ENCODE results near the gene AK8.

AK8 gene

DNA sequence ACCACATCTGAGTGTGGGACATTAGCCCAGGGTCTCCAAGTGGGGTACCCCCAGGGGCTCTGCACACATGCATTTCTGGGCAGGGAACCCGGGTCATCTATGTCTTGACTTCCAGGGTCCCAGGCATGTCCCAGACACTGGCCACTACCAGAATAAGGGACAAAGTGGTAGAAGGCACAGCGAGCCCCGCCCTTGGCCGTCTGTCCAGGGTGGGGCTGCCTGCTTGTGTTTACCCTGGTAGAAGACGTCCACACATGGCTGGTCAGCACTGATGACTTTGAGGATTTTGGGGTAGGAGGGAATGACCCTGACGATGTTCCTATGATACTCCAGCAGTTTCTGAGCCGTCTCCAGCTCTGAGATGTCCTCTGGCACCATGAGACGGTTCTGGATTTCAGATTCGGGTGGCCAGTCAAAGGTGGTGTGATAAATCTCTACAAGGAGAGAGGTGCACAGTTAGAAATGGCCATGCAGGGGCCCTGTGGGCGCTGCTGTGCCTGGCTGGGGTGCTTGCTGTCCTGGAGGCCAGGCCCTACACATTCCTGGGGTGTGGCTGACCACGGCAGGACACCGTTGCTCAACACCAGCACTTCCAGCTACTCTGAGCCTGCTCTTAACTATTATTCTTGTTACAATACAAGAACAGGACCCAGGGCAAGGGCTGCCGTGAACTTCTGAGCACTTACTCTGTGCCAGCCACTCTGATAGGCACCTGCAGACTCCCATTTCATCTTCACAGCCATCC lies 51.3 kb downstream of the AK8 start:
- no peak for DNase-seq (ENCODE audit: low read depth in 3 of 3, low spot score in 1 of 3)

DNA sequence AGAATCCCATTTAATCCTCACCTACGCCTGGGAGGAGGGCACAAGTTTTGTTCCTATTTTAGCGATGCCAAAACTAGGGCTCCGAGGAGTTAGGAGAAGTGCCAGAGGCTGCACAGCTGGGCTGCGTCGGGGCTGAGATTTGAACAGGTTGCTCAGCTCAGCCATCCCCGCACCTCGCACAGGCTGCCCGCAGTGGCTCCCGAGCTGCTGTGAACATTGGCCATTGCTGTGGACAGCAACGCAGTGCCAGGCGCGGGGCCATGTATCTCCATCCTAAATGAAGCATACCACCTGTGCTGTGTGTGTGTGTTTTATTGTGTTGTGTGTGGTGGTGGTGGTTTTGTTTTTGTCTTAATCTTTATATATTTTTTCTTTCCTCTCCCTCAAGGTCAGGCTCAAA lies 52.0 kb downstream of the AK8 start:
- DNase-seq (ENCODE audit: low read depth in 3 of 3, low spot score in 1 of 3), result no peak

DNA sequence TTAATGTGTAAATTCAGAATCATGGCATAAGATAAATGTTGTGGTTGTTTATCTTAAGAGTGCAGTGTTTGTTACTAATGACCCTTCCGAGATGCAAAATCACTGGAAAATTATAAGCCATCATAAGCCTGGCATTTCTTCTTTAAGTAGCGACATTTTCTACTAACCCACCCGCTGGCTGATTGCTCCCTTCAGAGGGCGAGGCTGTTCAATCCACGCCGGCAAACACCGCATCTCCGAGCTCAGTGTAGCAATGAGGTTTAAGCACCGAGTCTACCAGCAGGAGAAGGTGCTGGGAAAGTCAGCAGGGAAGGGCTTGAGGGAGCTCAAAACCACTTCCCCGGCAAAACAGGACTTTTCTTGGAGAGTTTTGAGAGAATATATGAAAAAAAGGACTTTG lies 52.7 kb downstream of the AK8 start:
- no peak for DNase-seq (ENCODE audit: low read depth in 3 of 3, low spot score in 1 of 3)

DNA sequence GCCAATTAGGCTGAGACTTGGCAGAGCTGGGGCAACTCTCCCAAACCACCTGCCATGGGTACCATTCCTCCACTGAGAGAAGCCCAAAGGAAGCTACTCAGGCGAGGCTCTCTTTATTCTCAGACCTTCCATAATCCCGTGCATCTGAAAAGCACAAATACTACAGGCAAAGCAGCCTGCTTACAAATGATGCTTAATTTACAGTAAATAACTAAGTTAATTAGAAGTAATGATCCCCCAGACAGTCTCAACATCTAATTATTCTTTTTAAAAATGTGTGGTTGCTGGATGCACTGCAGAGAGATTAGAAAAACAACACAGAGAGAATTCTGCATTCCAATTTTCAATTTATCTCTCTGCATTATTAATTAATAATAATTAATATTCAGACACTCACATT lies 53.1 kb downstream of the AK8 start:
- DNase-seq (ENCODE audit: low read depth in 3 of 3, low spot score in 1 of 3), result no peak

DNA sequence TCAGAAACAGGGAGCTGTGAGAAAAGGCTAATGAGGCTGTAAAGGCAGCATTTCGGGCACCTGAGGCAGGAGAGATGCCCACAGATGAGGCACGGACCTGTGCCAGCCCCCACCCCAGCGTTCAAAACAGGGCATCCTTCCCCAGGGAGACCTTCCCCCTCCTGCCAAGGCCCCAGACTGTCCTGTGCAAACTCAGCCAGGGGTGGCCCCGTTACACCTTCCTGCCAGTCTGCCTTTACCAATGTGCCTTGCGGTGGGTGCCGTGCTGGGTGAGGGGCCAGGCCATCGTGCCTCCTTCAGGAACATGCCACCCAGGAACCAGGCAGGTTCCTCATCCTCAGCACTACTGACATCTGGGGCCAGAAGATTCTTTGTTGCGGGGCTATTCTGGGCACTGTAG lies 53.9 kb downstream of the AK8 start:
- DNase-seq (ENCODE audit: low read depth in 3 of 3, low spot score in 1 of 3), result no peak

DNA sequence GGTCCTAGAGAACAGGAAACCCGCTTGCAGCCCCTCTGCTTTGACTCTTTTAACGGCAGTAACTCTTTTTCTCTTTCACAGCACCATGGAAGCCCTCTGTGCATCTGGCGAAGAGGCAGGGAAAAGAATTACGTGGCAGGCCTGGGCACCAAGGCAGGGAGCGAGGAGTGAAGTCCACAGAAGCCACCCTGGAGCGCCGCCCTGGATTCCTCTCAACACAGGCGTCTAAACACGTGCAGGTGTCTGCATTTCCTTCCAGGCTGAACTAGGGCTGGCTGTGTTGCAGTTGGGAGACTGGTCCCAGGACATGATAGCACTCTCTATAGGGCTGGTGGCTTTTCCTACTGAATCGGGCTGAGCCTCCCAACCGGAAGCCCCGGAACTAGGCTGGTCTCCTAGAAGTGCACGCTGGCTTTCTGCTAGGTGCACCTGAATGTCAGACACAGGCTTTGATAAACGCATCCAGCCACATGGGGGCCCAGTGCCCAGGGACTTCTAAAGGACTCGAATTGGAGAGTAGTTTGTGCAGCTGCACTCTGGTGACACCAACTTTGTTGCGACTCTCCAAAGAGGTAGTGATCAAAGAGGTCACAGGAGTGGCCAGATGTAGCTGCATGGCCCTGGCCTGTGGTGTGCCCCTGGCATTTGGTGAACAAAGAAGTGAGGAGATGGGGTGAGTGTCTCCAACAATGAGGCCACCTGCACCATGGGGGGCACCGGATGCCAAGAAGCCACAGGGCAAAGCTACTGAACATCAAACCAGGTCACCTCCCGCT lies 54.5 kb downstream of the AK8 start:
- DNase-seq (ENCODE audit: low read depth in 3 of 3, low spot score in 1 of 3), result no peak

DNA sequence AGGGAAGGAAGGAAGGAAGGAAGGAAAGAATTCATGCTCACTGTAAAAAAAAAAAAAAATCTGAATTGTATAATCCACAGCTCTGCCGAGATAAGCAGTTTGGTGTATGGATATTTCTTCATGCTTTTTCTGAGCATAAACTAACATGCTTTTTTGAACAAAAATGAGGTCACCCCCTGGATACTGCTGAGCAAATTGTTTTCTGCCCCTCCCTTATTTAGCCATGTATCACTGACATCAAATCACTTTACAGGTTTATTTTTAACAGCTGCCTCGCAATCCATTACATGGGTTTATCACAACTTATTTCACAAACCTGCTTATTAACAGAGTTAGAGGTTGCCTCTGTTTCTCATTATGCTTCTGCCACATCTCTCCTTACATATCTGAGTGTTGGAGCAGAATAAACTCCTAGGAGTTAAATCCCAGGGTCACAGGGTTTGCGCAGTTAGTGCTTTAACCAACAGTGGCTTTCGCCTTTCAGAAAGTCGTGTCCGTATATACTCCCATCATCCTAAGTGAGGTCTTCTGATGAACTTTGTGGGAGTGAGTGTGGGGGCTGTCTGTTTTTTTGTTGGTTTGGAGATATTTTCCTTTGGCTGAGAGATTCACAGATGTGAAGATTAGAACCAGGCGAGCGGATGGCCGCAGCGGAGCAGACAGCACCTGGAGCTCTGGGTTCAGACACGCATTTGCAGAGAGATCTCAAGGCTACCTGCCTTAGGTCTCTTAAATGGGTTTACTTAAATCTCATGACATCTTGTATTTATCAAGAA lies 57.7 kb downstream of the AK8 start:
- DNase-seq (ENCODE audit: low read depth in 3 of 3, low spot score in 1 of 3), result no peak

DNA sequence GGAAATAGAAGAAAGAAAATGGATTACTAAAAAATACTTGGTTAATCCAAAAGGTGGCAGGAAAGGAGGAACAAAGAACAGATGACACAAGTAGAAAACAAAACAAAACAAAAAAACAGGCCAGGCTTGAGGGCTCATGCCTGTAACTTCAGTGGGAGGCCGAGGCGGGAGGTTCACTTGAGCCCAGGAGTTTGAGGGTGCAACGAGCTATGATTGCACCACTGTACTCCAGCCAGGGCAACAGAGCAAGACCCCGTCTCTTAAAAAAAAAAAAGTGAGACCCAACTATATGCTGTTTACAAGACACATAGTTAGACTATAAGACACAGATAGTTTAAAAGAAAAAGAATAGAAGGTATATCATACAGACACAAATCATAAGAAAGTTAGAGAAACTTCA lies 59.5 kb downstream of the AK8 start:
- no peak for DNase-seq (ENCODE audit: low read depth in 3 of 3, low spot score in 1 of 3)

DNA sequence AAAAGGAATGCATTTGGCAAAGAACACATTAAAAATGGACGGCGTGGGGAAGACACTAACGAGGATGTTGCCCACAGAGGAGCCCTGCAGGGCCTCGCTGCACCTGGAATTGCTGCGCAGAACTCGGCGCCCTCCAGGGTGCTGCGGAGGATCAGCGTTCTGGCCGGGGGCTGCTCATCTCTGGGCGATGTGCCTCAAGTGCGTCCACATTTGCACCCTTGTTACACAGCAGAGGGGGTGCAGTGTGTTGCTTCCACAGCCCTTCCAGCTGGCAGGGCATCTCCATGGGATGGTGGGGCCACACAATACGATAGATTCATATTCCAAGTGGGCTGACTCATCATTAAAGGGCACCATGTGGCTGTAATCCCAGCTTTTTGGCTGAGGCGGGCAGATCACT lies 63.1 kb downstream of the AK8 start:
- DNase-seq (ENCODE audit: low read depth in 3 of 3, low spot score in 1 of 3), result no peak

DNA sequence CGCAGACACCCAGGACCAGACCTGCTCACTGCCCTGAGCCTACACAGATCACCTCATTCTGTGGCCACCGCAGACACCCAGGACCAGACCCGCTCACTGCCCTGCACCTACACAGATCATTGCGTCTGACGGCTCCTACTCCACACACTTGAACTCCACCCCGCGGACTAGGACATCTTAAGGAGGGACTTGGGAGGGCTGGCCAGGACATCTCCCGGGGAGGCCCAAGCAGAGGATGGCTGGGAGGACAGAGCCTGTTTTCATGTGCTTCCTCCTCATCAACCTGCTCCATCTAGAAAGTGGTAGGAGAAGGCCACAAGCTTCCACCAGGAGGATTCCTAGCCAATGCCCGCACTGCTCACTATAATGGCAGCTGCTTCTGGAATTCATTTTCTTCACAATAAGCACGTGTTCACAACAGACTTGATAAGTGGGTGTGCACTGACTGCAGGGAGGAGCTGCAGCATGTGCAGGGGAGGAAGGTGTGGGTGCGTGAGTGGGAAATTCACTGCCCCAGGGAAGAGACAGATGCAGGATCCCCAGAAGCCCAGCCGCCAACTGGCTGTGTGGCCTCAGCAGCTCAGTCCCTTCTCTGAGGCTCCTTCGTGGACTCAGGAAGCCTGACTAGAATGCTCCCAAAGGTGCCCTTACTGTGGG lies 64.8 kb downstream of the AK8 start:
- no peak for DNase-seq (ENCODE audit: low read depth in 3 of 3, low spot score in 1 of 3)

DNA sequence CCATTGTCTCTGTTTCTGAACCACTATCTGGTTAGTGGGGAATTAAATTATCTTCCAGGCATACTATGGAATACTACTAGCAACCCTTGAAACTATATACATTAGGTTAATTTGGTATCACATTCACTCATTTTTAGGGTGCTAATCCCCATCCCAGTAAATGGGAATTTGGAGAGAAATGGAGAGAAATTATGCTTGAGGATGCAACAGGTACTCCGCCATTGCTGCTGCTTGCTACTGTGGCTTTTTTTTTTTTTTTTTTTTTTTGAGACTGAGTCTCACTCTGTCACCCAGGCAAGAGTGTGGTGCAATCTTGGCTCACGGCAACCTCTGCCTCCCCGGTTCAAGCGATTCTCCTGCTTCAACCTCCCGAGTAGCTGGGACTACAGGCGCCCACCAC lies 66.1 kb downstream of the AK8 start:
- no peak for DNase-seq (ENCODE audit: low read depth in 3 of 3, low spot score in 1 of 3)

DNA sequence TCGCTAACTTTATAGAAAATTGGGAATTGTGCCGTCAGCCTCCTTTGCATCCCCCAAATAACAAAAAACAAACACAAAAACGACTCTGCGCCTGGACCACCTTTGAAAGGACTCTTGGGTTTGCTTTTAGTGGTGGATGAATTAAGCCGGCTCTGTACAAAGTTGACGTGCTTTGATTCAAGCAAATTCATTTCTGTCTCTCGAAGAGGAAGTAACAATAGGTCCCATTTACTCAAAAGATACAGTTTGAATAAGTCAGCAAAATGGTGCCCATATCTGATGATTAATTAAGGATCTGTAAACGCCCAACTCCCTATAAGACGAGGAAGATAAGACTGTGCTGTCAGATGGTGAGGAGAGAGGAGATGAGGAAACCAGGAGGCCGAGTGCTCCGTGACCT lies 67.8 kb downstream of the AK8 start:
- no peak for DNase-seq (ENCODE audit: low read depth in 3 of 3, low spot score in 1 of 3)

DNA sequence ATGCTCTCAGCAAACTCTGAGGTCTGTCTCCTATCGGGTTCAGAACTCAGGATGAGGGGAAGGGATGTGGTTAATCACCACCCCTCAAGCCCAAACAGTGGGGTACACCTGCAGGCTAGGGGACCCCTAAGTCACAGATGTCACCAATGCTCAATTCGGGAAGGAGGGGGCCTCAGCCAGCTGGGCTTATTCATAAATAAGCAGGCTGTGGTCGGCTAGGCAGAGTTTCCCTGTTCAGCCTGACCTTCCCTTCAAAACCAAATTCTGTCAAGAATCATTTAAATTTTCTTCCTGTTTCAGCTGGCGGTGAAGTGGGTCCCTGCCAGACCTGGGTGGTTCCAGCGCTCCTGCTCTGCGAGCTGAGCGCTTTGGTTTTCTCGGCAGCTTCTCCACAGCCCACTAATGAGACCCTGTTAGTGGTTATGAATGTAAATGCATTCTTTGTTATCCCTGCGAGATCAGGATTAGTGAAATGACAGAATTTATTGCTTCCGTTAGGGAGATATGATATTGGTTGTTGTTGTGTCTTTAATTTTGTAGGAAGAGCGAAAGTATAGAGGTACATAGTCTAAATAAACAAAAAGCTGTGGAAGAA lies 68.3 kb downstream of the AK8 start:
- no peak for DNase-seq (ENCODE audit: low read depth in 3 of 3, low spot score in 1 of 3)

DNA sequence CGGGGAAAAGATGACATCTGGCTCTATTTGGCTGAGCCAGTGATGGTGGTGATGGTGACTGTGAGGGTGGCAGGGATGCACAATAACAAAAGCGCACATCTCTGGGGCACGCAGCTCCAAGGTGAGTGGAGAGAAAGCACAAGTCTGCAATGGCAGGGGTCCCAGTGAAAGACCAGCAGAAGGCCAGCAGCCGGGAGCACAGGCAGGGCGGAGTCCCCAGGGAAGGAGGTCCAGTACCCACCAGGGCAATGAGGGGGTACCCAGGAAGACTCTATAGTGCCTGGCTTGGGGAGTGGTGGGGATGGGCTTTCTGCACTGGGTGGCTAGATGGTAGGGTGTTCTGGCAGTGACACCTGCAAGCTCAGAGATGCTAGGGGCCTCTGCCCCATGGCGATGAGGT lies 69.4 kb downstream of the AK8 start:
- no peak for DNase-seq (ENCODE audit: low read depth in 3 of 3, low spot score in 1 of 3)

DNA sequence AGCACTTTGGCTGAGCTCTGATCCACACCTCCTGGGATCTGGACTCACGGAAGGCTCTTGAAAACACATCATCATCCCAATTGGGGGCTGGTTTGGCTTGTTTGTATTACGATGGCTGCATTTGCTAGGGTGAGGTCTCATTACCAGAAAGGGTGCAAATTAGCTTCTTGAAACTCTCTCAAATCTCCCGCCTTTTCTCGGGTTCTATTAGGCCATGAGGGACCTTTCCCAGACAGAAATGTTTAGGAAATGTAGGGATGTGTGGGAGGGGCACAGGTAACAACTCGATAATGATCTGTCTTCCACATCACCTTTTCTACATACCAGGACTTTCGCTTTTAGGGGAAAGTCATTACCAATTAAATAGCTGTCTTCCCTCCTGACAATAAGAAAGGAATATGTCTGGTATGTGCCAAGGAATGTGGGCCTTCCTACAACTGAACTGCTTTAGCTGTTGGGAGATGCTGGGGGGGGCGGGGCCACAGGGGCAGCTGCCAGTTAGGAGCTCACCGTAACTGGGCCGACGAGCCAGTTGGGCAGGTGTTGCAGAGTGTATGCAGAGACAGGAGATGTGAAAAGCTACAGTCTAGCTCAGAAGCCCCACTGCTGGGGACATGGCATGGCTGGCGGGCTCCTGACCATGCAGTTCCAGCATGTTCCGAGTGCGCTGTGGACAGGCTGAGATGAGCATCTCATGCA lies 71.2 kb downstream of the AK8 start:
- DNase-seq (ENCODE audit: low read depth in 3 of 3, low spot score in 1 of 3), result no peak

DNA sequence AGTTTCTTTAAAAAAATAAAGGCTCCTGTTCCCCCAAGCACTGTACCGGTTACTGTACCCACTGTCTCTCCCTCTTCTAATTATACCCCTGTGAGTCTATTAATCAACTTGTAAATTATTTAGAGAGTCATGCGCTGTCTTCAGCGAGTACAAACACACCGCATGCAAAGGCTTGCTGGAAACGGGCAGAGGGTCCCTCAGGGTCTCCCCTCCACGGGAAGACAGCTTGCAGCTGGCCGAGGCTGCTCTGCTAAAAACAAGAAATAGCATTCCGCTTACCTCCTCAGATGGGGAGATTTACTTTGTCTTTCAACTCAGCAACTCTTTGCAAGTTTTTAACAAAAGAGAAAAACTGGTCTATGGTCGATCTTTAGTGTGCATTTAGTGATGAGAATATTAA lies 71.8 kb downstream of the AK8 start:
- DNase-seq (ENCODE audit: low read depth in 3 of 3, low spot score in 1 of 3), result no peak

DNA sequence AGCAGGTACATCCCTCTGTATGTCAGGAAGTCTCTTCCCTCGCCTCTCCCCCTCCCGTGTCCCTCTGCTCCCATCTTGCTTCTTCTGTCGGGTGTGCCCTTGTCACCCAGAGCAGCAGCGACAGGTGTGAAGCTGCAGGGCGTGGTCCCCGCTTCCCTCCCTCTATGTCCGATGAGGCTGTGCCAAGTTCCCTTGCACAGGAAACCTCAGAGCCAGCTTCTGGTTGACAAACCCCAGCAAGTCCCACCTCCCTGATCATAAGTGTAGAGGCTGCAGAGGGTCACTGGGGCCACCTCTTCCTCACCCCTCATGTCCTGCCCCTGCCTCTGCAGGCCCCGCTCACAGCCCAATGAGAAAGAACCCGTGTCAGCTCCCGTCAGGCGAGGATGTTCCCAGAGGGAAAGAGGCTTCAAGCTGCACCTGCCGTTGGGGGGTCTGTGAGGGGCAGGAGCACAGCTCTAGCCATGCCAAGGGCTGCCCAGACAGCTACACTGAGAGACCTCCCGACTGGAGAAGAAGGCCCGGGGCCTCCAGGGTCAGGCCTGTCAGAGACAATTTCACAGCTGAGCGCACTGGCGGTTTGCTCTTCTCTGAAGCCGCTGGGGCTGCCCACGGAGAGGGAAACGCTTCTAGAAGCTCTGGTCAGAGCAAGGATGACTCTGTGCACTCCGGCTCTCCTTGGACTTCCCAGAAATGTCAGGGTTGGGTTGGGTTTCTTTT lies 73.3 kb downstream of the AK8 start:
- DNase-seq (ENCODE audit: low read depth in 3 of 3, low spot score in 1 of 3), result no peak

DNA sequence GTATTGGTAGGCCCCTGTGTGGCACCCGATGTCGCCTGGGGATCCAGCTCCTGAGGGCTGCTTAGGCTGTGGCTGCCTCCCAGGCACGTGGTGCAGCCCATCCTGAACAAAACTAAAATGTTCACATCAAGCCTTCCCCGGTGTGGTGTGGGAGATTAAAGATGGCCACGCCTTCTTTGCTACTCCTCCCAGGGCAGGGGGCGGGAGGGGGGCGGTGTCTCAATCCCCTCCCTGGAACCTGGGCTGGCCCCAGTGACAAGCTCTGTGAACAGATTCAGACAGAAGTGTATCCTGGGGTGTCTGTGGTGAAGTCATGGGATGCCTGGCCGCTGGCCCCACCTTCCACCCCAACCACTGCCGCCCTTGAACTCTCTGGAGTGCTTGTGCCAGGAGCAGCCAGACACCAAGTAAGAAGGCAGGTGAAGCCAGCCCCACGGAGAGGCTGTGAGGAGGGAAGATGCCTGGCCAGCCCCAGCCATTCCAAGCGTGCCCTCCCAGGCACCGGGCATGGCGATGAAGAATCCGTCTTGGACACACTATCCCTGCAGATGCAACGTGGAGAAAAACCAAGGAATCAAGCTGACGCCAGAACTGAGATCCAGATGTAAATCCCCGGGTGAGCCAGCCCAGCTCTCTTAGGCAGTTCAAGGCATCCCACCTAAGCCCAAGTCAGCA lies 75.8 kb downstream of the AK8 start:
- DNase-seq (ENCODE audit: low read depth in 3 of 3, low spot score in 1 of 3), result no peak

DNA sequence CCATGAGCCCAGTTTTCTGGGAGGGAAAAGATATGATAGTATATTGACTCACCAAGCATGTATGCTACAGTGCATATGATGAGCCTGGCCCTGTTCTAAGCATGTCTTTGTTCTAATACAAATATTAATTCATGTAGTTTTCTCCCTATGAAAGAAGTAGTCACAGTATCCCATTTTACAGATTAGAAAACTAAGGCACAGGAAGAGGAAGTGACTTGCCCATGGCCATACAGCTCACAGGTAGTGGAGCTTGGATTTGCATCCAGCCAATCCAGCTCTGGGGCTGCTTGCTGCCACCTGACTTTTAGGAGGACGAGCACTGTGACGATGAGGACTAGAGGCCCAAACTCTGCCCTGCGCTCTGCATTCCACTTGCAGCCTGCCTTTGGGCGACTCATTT lies 76.4 kb downstream of the AK8 start:
- DNase-seq (ENCODE audit: low read depth in 3 of 3, low spot score in 1 of 3), result no peak

All from stimulated activated CD4-positive, alpha-beta T cell treated with anti-CD3 and anti-CD28 coated beads, TNF-alpha, amount 100 ng/mL, for 1 hour (primary cell).